SH-SY5Y (cell line): ENCODE data around the gene SPDYE17.
"Not testable (repeated sequence)": the region's sequence is repeated elsewhere in the genome, so short reads cannot be mapped to it uniquely, and the experiment has no call there.

ENCODE experiments used
- GATA2 ChIP-seq: IDR thresholded peaks from 2 replicates; pipeline ENCODE4 v1.6.1; 2011; ENCODE audit warnings: mild to moderate bottlenecking, low read depth, low read length
- GATA3 ChIP-seq: IDR thresholded peaks from 2 replicates; pipeline ENCODE4 v1.6.1; 2011; ENCODE audit warnings: low read depth, mild to moderate bottlenecking, low read length, moderate library complexity

Gene SPDYE17

GRCh38 chr7:77032261-77032660, at the start of gene SPDYE17:
Gene SPDYE17 (minus strand): TSS chr7:77032361. CDS start chr7:77030570, 1,791 bp downstream.
- not testable (repeated sequence) for TF ChIP-seq GATA2, GATA3

GRCh38 chr7:77062557-77062956, 30.4 kb upstream of the SPDYE17 start, which contains the start of gene SPDYE18:
Gene SPDYE18 (minus strand): TSS chr7:77062558. CDS start chr7:77060512, 2,046 bp downstream.
- TF ChIP-seq GATA3, GATA2: not testable (repeated sequence)

- TF ChIP-seq GATA3 (no peak), GATA2 (no peak)
Observed at GRCh38 chr7:76998285-76998589, 33.9 kb downstream of the SPDYE17 start.

GRCh38 chr7:76997381-76998284, 34.5 kb downstream of the SPDYE17 start:
- TF ChIP-seq GATA3 (no peak), GATA2 (no peak)
